ENCODE measurements around the gene ZMYM2. TPM values are rescaled to one million over a fixed set of nuclear protein-coding genes. Genes with fewer than 3 reads are reported as not detected.

Gene ZMYM2
- total RNA-seq, 2 donors from 2014 or later = 35.7 to 48.1 TPM

DNA sequence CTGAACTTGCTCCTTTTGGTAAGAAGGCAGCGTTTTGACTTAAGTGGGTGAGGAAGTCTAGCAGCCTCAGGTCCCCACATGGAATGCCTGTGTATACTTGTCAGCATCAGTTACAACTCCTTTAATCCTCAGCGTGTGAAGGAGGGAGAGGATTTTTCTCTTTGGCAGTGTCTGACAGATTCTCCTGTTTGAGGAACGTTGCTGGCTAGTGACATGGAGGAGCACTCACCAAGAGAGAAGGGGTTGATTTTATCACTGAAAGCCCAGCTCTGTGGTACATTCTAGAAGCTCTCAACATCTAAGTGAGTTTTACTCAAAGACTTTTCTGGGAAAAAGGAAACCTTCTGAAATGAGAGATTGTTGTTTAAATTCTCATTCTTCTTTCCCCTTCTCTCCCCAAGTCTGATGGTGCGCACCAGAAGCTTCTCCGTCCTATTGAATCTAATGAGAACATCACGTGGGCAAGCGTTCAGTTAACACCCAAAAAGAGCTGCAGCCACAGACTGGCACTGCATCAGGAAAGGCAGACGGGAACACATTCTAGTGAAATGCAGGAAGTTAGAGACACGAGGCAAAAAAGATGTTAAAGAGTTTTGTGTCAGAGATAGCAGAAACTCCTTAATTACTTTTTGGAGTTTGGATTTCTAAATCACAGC lies 144.1 kb downstream of the ZMYM2 start:
- H3K4me1 ChIP-seq = peaks cover 0 to 9% of the 10 kb centered on the region in 2 donors
- no peaks in the 10 kb centered on the region for H3K36me3 ChIP-seq
- no peak for DNase-seq (ENCODE audit: low spot score)
- TF ChIP-seq, protein P1, sequence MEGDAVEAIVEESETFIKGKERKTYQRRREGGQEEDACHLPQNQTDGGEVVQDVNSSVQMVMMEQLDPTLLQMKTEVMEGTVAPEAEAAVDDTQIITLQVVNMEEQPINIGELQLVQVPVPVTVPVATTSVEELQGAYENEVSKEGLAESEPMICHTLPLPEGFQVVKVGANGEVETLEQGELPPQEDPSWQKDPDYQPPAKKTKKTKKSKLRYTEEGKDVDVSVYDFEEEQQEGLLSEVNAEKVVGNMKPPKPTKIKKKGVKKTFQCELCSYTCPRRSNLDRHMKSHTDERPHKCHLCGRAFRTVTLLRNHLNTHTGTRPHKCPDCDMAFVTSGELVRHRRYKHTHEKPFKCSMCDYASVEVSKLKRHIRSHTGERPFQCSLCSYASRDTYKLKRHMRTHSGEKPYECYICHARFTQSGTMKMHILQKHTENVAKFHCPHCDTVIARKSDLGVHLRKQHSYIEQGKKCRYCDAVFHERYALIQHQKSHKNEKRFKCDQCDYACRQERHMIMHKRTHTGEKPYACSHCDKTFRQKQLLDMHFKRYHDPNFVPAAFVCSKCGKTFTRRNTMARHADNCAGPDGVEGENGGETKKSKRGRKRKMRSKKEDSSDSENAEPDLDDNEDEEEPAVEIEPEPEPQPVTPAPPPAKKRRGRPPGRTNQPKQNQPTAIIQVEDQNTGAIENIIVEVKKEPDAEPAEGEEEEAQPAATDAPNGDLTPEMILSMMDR (IDR thresholded peaks at IDR 0.05) = no peak
- H3K9me3 ChIP-seq = no peaks in the 10 kb centered on the region
- no peak overlapping the region for H3K27ac ChIP-seq
- H3K4me3 ChIP-seq = no peak overlapping the region
- H3K27me3 ChIP-seq = no peaks in the 10 kb centered on the region

- H3K4me1 ChIP-seq = peaks cover 0 to 9% of the 10 kb centered on the region in 2 donors
- H3K27ac ChIP-seq = no peak overlapping the region
- H3K36me3 ChIP-seq = no peaks in the 10 kb centered on the region
- H3K9me3 ChIP-seq = no peaks in the 10 kb centered on the region
- H3K27me3 ChIP-seq = no peaks in the 10 kb centered on the region
- TF ChIP-seq, protein P1 (IDR thresholded peaks at IDR 0.05) = no peak
- no peak for DNase-seq (ENCODE audit: low spot score)
- no peak overlapping the region for H3K4me3 ChIP-seq
These were observed 146.7 kb downstream of the ZMYM2 start for GRCh38 chr13:20105161-20105689.

- no peak for DNase-seq (ENCODE audit: low spot score)
- peaks cover 0 to 8% of the 10 kb centered on the region in 2 donors for H3K4me1 ChIP-seq
- TF ChIP-seq, protein P1 (IDR thresholded peaks at IDR 0.05) = no peak
- H3K27me3 ChIP-seq = no peaks in the 10 kb centered on the region
- H3K27ac ChIP-seq = no peak overlapping the region
- no peaks in the 10 kb centered on the region for H3K36me3 ChIP-seq
- H3K4me3 ChIP-seq = no peak overlapping the region
- H3K9me3 ChIP-seq = no peaks in the 10 kb centered on the region
These were observed 148.2 kb downstream of the ZMYM2 start for GRCh38 chr13:20106742-20107141.

DNA sequence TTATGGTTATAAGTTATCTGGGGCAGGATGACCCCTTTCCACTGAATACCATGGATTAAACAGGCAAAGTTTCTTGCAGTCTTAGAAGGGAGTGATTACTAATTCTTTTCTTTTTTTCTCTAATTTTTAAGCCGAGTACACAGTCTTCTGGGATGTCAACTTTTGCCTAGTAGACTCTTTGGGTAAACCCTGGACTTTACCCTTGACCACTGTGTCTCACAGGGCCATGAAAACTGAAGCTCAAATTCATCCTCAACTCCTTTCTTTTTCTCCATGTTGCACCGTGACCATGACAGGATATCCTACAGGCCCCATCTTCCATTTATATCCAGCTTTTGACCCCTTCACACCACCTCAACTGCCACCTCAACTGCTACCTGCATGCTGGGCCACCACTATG lies 150.5 kb downstream of the ZMYM2 start:
- TF ChIP-seq, protein P1 (IDR thresholded peaks at IDR 0.05) = no peak

DNA sequence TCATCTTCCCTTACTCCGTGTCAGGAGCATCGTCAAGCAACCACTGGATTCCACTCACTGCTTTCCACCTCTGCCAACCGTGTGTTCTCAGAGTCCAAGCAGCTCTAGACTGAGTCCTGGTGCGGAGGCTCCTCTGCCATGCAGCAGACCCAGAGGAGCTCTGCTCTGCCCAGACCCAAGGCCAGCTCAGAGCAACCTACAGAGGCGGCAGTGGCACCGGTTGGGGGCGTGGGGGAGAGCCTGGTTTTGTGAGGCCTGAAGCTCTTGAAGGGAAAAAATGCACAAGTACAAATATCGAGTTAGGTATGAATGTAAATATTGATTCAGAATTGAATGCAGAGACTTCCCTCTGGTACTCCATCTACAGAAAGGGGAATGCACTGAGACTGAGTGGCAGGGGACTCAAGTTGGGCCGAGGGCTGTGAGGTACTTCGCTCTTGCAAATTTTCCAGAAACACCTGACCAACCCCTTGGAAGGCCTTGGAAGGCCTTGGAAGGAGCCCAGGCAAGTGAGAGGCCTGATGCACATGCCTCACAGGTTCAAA lies 155.6 kb downstream of the ZMYM2 start:
- Histone ChIP-seq H3K27me3 (no peaks in the 10 kb centered on the region), H3K4me1 (peaks cover 0 to 7% of the 10 kb centered on the region in 2 donors), H3K9me3 (no peaks in the 10 kb centered on the region), H3K27ac (no peak overlapping the region), H3K4me3 (no peak overlapping the region), H3K36me3 (no peaks in the 10 kb centered on the region)
- TF ChIP-seq, protein P1 (IDR thresholded peaks at IDR 0.05) = no peak
- DNase-seq (ENCODE audit: low spot score) = no peak

More for the DNA sequence above, 150.5 kb downstream of the ZMYM2 start:
- H3K36me3 ChIP-seq = no peaks in the 10 kb centered on the region
- no peak overlapping the region for H3K4me3 ChIP-seq
- no peaks in the 10 kb centered on the region for H3K4me1 ChIP-seq
- H3K27ac ChIP-seq = no peak overlapping the region
- no peaks in the 10 kb centered on the region for H3K27me3 ChIP-seq
- DNase-seq (ENCODE audit: low spot score) = no peak
- H3K9me3 ChIP-seq = no peaks in the 10 kb centered on the region

All from right atrium auricular region (tissue), 2 donors.